Activated CD4-positive, CD25-positive, alpha-beta regulatory T cell treated with anti-CD3 and anti-CD28 coated beads, Interleukin-2, amount 50 U/mL, for 72 hours (primary cell): ENCODE measurements around the gene SNRNP27.
"Not testable (repeated sequence)": the region's sequence is repeated elsewhere in the genome, so short reads cannot be mapped to it uniquely, and the experiment has no call there.

Experiments used
- DNase-seq: peaks from one replicate; pipeline ENCODE4 v3.0.0; 2021

SNRNP27 gene, protein sequence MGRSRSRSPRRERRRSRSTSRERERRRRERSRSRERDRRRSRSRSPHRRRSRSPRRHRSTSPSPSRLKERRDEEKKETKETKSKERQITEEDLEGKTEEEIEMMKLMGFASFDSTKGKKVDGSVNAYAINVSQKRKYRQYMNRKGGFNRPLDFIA

DNA sequence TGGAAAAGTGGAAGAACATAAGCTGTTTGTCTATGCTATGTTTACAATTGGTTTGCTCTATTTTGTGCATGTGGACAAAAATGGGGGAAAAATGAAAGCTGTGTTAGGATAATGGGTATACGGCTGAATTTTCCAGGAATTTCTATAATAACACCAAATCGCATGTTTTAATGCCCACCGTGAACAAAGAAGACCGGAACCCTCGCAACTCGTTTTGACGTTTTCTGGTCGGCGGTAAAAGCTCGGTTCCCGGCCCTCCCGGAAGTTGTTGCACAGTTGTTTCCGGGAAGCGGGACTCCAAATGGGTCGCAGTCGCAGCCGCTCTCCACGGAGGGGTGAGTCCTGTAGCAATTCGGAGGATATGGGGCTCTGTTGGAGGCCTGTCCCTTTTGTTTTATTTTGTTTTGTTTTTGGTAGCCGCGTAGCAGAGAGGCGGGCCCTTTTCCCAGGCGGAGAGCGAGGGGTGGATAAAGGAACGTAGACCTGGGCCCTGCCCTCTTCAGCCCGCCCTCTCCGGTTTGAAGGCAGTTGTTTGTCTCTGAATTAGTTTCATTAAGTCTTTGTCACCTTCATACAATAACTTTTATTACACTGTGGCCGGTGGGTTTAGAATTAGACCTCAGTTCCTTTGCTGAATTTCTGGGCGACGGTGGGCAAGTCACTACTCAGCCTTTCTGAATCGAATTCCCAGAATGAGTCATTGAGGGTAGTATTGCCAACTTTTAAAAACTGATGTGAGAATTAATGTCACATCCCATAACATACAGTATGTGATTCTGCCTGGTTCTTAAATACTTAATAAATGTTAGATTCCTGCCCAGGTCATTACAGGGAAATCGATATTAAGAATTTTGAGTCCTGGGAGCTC is at the start of gene SNRNP27:
TSS of gene SNRNP27 (plus strand) at position 273 of the 868 bp plus-strand sequence. CDS start at position 302, 29 bp downstream.
- peak; percentile 77 for DNase-seq

DNA sequence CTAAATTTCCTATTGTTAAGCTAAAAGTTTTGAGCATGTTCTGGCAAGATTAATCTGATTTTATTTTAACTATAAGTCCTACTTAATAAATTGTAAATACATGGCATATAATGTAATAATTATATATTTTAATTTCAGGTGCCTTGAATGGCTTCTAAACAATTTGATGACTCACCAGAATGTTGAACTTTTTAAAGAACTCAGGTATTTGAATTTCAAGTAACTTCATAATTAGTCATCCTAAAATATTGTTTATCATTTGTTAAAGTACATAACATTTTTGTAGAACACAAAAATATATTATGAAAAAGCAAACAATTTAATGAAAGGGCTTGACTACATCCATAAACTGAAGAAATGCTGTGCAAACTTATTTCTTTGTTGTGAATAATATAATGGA is 49.8 kb upstream of the SNRNP27 start:
- DNase-seq: no peak

DNA sequence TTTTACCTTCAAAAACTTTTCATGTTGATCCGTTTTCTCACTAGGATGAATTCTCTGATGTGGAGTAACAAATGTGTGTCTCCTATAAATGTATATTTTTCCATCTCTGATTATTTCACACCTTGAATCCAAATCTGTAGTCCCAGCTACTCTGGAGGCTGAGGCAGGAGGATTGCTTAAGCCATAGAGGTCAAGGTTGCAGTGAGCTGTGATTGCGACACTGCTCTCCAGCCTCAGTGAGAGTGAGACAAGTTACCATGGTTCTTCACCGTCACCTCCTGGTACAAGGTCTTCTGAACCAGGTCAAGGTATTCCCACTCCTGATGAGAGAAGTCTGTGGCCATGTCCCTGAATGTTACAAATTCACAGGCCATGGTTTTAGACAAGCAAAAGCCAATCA is 49.2 kb upstream of the SNRNP27 start:
- DNase-seq: no peak

DNA sequence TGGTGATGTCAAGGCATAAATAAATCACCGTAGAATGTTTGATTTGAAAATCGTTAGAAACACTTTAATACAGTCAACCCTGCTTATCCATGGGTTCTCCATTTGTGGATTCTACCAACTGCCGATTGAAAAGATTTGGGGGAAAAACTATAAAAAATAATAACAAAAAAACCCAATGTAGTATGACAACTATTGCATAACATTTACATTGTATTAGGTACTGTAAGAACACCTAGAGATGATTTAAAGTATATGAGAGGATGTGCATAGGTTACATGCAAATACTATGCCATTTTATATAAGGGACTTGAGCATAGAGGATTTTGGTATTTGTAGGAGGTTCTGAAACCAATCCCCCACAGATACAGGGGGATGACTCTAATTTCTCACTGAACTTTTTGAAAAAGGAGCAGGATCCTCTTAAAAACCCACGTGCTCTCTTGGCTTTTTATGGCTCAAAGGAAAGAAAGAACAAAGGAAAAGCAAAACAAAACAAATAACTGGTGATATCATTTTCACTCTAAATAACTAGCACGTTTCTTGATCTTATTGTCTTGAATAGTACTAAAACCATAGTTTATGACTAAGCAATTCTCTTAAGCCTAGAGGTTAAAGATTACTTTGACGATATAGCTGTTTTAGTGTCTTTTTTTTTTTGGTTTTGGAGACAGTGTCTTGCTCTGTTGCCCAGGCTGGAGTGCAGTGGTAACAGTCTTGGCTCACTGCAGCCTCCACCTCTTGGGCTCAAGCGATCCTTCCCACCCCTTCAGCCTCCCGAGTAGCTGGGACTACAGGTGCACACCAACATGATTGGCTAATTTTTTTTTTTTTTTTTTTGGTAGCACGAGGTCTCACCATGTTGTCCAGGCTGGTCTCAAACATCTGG is 47.3 kb upstream of the SNRNP27 start:
- DNase-seq: no peak

DNA sequence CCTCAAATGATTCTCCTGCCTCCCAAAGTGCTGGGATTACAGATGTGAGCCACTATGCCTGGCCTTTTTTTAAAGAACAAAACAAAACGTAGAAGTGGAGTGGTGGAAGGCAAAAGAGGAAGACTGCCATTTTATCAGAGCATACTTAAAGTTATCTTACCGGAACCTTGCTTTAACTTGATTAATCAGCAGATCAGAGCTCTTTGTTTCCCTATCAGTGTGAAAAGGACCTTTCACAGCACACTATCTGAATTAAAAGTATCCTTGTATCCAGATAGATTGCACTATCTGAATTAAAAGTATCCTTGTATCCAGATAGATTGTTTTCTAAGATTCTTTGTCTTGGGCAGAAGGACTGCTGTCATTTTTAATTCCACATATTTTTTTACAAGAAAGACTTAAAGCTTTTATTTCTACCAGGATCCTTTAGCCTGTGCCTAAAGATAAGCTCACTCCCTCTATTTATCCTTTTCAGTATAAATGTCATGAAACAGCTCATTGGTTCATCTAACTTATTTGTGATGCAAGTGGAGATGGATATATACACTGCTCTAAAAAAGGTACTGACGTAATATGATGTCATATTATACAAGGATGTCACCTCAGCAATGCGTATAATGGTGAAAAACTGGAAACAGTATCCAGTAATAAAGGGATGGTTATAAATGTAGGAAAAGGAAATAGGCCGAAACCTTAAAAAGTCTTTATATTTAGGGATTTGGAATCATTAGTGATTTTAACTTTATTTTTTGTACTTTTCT is 46.5 kb upstream of the SNRNP27 start:
- no peak for DNase-seq

DNA sequence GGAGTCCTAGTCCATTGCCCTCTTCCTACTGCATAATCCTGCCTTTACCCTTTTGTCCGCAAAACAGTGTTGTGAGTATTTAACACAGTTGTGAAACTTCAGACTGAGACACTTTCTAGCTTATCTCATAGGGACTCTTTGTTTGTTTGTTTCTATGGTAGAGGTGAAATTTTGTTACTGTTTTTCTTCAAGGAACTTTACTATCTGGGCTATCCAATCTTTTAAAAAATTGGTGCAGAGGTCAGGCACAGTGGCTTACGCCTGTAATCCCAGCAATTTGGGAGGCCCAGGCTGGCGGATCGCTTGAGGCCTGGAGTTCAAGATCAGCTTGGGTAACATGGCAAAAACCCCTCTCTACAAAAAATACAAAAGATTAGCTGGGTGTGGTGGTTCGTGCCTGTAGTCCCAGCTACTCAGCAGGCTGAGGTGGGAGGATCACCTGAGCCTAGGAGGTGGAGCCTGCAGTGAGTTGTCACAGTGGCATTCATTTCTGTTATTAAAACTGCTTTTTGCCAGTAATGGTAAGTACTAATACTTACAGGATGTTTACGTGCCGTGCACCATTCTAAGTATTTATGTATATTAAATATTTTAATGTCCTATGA is 45.5 kb upstream of the SNRNP27 start:
- DNase-seq: no peak

DNA sequence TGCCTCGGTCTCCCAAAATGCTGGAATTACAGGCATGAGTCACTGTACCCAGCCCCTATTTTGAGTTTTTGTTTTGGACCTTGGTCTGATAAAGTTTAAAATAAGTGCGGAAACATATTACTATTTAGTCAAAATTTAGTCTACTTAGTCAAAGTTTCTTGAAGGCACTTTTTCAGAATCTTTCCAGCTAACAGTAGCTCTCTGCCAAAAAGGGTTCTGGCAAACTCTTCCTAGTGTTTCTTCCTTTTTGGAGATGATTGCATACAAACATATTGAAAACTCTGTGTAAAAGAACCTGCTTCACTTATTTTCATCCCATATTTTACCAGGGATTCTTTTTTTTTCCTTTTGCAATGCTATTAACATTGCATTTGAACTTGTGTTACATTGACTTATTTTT is 35.5 kb upstream of the SNRNP27 start:
- DNase-seq: no peak

DNA sequence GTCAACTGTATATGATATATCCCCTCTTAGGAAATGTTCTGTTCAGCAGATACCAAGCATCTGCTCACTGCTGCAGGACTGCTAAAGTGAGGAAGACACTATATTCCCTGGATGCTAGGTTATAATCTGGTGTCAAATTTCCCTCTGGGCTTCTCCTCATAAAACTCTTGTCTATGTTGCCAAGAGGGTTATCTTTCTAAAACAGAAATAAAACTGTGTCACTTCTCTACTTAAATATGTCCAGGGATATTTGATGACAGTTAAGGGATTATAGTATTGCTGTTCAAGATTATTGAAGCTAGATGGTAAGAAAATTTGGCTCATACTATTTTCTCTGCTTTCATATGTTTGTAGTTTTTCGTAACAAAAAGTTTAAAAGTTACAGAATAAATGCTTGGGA is 30.5 kb upstream of the SNRNP27 start:
- no peak for DNase-seq

DNA sequence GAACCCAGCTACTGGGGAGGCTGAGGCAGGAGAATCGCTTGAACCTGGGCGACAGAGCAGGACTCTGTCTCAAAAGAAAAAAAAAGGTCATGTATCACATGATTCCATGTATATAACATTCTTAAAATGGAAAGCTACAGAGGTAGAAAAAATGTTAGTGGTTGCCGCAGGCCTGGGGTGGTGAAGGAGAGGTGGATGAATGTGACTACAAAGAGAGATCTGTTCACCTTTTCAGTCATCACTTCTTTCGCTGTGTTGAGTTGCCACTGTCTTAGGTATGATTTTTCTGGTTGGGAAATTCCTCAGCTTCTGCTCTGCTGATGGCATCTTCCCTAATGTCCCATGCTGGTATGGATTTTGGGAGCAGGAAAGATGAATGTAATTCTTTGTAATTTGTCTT is 5.3 kb upstream of the SNRNP27 start:
- DNase-seq: no peak

DNA sequence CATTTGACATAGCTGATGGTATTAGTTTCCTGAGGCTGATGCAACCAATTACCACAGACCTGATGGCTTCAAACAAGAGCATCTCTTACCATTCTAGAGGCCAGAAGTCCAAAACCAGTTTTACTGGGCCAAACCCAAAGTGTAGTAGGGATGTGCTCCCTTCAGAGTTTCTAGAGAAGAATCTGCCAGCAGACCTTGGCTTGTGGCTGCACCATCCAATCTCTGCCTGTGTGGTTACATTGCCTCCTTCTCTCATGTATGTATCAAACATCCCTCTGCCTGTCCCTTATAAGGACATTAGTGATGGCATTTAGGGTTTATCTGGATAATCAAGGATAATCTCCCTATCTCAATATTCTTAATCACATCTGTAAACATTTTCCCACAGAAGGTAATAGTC is 4.5 kb upstream of the SNRNP27 start:
- DNase-seq: no peak

DNA sequence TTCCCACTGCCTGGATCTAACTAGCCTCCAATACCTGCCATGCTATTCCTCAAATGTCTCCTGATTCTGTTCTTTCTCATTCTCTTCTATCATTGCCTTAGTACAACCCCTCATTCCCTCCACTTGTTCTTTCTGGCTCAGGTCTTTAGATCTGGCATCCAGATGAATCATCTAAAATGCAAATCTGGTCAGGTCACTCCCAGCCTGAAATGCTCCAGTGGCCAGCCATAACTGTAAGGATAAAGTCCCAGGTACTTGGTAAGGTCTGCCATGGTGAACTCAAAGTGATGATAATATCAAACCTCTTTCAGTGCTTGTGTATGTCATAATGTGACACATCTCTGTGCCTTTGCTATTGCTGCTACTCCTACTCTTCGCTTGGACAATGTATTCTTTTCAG is 2.9 kb upstream of the SNRNP27 start:
- DNase-seq: no peak

DNA sequence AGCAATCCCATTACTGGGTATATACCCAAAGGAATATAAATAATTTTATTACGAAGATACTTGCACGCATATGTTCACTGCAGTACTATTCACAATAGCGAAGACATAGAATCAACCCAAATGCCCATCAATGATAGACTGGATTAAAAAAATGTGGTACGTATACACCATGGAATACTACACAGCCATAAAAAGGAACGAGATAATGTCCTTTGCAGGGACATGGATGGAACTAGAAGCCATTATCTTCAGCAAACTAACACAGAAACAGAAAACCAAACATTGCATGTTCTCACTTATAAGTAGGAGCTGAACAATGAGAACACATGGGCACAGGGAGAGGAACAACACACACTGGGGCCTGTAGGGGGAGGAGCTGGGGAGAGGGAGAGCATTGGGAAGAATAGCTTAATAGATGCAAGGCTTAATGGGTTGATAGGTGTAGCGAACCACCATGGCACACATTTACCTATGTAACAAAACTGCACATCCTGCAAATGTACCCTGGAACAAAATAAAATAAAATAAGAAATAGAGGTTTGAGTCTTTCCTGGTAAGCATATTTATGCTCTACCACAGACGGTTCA is 825 bp upstream of the SNRNP27 start:
- DNase-seq: not testable (repeated sequence)

DNA sequence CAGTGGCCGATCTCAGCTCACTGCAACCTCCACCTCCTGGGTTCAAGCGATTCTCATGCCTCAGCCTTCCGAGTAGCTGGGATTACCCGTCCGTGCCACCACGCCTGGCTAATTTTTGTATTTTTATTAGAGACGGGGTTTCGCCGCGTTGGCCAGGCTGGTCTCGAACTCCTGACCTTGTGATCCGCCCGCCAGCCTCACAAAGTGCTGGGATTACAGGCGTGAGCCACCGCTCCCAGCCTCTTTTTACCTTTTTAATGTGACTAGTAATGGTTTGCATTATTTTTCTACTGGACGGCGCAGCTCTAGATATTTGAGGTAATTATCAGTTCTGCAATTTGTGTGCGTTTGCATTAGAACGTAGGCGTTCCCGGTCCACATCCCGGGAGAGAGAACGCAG is 981 bp downstream of the SNRNP27 start:
- not testable (repeated sequence) for DNase-seq

DNA sequence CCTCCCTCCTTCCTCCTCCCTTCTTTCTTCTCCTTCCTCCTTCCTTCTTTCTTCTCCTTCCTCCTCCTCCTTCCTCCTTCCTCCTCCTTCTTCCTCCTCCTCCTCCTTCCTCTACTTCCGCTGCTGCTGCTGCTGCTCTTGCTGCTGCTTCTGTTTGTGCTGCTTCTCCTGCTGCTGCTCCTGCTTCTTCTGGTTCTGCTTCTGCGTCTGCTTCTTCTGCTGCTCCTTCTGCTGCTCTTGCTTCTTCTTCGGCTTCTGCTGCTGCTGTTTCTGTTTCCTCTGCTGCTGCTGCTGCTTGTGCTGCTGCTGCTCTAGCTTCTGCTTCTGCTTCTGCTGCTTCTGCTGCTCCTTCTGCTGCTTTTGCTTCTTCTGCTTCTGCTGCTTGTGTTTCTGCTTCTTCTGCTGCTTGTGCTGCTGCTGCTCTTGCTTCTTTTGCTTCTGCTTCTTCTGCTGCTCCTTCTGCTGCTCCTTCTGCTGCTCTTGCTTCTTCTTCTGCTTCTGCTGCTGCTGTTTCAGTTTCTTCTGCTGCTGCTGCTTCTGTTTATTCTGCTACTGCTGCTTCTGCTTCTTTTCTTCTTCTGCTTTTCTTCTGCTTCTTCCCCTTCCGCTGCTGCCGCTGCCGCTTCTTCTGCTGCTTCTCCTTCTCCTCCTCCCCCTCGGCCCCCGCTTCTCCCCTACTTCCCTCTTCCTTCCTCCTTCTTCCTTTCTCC is 8.6 kb downstream of the SNRNP27 start:
- no peak for DNase-seq

DNA sequence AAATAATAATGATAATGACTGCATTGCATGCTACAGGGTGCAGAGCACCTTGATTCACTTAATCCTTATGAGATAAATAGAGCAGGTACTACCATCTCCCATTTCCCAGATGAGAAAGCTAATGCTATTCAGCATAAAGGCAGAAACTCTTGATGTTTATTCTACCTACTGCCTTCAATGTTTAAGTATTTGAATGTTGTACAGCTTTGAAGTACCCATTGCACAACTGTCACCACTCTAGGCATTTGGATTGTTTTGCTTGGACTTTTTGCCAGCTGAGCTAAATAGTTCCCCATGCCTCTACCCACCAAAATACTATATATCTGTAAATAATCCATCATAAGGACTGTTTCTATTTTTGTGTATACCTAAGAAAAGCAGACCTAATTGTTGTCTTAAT is 13.5 kb downstream of the SNRNP27 start:
- no peak for DNase-seq

DNA sequence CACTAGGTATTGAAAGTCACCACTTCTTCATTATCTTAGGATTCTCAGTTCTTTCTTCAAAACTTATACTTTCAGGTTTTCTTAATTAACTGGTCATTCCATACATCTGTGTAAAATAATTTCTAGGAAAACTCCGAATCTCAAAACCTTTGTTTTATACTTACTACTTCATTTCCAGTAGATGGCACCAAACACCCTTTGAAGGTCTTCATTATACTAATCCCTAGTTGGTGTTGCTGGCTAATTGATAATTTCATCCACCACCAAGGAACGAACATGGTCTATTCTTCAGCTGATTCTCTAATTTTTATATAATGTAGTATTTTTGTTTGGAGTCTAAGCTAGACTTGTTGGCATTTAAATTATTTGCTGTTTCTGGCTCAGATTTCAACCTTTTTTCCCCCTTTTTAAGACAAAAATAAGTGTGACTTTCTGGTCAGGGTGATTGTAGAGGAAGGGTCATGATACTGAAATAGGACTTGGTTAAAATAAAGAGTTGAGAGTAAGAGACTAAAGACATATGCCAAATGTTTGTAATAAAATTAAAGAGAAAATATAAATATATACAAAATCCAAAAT is 18.3 kb downstream of the SNRNP27 start:
- no peak for DNase-seq

DNA sequence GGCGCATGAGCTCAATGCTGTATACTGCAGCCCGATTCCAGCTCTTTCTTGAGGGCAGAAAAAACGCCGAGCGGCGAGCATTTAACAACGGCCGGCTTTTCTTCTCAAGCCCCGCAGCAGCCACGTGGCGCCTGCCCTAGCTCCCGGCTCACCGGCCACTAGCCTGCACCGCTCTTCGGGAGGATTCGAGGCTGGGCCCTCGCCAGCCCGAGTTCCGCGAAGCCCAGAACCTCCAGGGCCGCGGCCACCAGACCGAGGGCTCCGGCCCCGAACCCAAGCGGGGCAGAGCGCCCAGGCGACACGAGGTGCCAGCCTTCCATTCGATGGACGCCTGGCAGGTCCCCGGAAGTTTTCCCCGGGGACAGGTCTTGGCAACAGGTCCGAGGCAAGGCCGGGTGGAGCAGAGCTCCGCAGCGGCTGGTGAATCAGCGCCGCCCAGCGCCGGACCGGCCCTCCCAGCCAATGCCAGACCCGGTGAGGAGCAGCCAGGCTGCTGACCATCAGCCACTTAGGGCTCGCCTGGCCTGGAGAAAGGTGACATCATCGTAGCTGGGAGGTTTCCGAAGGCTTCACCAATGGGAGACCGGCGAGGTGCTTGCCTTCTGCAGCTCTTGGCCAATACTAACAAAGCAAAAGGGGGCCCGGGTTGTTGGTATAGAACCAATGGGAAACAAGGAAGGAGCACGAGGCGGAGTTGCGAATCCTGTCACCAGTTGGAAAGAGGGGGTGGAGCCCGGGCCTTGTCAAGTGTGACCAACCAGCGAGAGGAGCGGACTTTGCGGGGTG is 20.6 kb downstream of the SNRNP27 start:
- DNase-seq: no peak

DNA sequence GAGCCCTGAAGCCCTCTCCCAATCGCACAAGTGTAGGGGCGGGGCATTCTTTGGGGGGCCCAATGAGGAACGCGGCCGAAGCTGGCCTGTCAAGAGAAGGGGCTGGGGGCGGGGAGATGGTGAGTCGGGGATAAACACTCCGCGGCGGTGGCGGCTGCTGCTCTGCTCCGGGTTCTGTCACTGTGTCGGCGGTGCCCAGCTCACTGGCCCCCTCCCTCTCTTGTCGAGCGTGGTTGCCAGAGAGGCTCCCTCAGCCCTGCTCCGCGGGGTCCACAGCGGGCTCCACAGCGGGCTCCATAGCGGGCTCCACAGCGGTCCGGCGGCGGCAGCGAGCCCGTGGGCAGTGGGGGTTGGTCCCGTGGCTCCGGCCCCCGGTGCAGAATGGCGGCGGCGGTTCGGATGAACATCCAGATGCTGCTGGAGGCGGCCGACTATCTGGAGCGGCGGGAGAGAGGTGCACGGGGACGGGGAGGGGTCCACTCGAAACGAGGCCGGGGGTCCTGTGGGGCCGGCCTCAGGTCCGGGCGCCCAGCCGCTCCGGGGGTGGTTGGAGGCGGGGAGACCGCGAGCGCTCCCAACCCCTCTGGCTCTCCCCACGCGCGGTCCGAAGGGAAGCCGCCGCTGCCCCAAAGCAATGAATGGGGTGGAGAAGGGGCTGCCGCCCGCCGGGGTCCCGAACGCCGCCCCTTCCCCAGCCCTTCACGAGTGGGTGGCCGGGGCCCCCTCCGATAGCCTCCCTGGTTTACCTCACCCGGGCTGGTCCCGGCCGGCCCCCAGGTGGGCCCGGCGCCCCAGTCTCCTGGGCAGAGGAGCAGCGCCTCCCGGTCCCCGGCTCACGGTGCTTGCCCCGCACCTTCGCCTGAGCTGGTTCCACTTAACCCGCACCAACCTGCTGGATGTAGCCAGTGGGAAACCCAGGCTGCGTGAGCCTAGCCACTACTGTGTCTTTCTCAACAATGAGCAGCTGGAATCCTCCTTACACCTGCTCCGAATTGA is 21.5 kb downstream of the SNRNP27 start, which contains the start of gene MXD1:
TSS of gene MXD1 (plus strand) at position 160 of the 996 bp plus-strand sequence. CDS start at position 382, 222 bp downstream.
- DNase-seq: peak; percentile 98

DNA sequence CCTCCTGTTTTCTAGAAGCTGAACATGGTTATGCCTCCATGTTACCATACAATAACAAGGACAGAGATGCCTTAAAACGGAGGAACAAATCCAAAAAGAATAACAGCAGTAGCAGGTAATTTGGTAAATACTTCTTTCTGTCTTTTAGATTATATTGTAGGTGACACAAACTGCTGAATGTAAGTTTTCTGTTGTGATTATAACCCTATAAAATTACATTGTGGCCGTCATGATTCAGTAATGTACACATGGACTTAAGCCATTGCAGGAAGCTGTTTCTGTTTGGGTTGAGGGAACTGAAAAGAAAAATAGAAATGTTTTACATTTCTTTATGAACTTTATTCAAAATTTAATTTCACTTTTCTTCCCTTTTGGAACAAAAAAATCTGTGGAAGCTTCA is 22.4 kb downstream of the SNRNP27 start:
- no peak for DNase-seq
